Suprapubic skin (tissue), 4 donors: Measurements from ENCODE around the gene PIP5KL1.

Experiments
- POLR2A ChIP-seq, 2 donors: fragments of 450-650 bp; IDR thresholded peaks; one replicate each; pipeline ENCODE4 v1.6.1; 2017; ENCODE audit warnings: antibody characterized with exemption in 2 of 2, mild to moderate bottlenecking in 2 of 2, moderate library complexity in 2 of 2
- POLR2AphosphoS5 ChIP-seq, 3 donors: sonication (generic); formaldehyde crosslinking; IDR thresholded peaks; one replicate each; pipeline ENCODE4 v1.6.1; 2017; ENCODE audit warnings: antibody characterized with exemption in 3 of 3

GRCh38 chr9:127917603-127918002 is 13.0 kb downstream of the PIP5KL1 start:
- TF ChIP-seq POLR2A (IDR thresholded peaks at IDR 0.05): no peak
- TF ChIP-seq POLR2AphosphoS5 (IDR thresholded peaks at IDR 0.05): no peak
